ENCODE results near the gene POU2AF1.

POU2AF1 gene

GRCh38 chr11:111308140-111308539 is 70.9 kb downstream of the POU2AF1 start:
- H3K4me1 Mint-ChIP-seq = no peaks in the 10 kb centered on the region
- H3K4me3 Mint-ChIP-seq = no peak overlapping the region
- H3K27me3 Mint-ChIP-seq = peaks cover 4 to 14% of the 10 kb centered on the region in 2 donors
- peaks cover 0 to 12% of the 10 kb centered on the region in 2 donors for H3K36me3 Mint-ChIP-seq
- DNase-seq (no peak), ATAC-seq (replicated peaks) (no peak)
- no peak overlapping the region for H3K27ac Mint-ChIP-seq
- H3K9me3 Mint-ChIP-seq = peaks cover 1 to 2% of the 10 kb centered on the region in 2 donors

GRCh38 chr11:111307472-111308108 is 71.5 kb downstream of the POU2AF1 start:
- peaks cover 0 to 9% of the 10 kb centered on the region in 2 donors for H3K36me3 Mint-ChIP-seq
- H3K9me3 Mint-ChIP-seq = no peaks in the 10 kb centered on the region
- no peak overlapping the region for H3K27ac Mint-ChIP-seq
- H3K4me1 Mint-ChIP-seq = peaks cover 0 to under 1% of the 10 kb centered on the region in 2 donors
- ATAC-seq (replicated peaks) (no peak), DNase-seq (no peak)
- no peak overlapping the region for H3K4me3 Mint-ChIP-seq
- H3K27me3 Mint-ChIP-seq = peaks cover 4 to 14% of the 10 kb centered on the region in 2 donors

GRCh38 chr11:111306321-111306720 is 72.8 kb downstream of the POU2AF1 start:
- no peak for DNase-seq
- H3K9me3 Mint-ChIP-seq = no peaks in the 10 kb centered on the region
- no peak overlapping the region for H3K4me3 Mint-ChIP-seq
- H3K27me3 Mint-ChIP-seq = peaks cover 4 to 14% of the 10 kb centered on the region in 2 donors
- H3K4me1 Mint-ChIP-seq = peaks cover 2 to 3% of the 10 kb centered on the region in 2 donors
- H3K36me3 Mint-ChIP-seq = peaks cover 0 to 9% of the 10 kb centered on the region in 2 donors
- H3K27ac Mint-ChIP-seq = peak overlapping the region; percentile 20
- no peak for ATAC-seq (replicated peaks)

GRCh38 chr11:111305876-111306275 is 73.2 kb downstream of the POU2AF1 start:
- Mint-ChIP-seq H3K27ac (no peak overlapping the region), H3K4me1 (peaks cover 3 to 7% of the 10 kb centered on the region in 2 donors), H3K27me3 (peaks cover 4 to 14% of the 10 kb centered on the region in 2 donors), H3K4me3 (no peak overlapping the region), H3K9me3 (no peaks in the 10 kb centered on the region), H3K36me3 (peaks cover 0 to 9% of the 10 kb centered on the region in 2 donors)
- DNase-seq (no peak), ATAC-seq (replicated peaks) (no peak)

GRCh38 chr11:111305162-111305802 is 73.8 kb downstream of the POU2AF1 start:
- peaks cover 4 to 14% of the 10 kb centered on the region in 2 donors for H3K27me3 Mint-ChIP-seq
- no peak overlapping the region for H3K27ac Mint-ChIP-seq
- no peaks in the 10 kb centered on the region for H3K9me3 Mint-ChIP-seq
- H3K36me3 Mint-ChIP-seq = peaks cover 0 to 9% of the 10 kb centered on the region in 2 donors
- DNase-seq (no peak), ATAC-seq (replicated peaks) (no peak)
- H3K4me3 Mint-ChIP-seq = no peak overlapping the region
- peaks cover 9 to 13% of the 10 kb centered on the region in 2 donors for H3K4me1 Mint-ChIP-seq

- no peaks in the 10 kb centered on the region for H3K9me3 Mint-ChIP-seq
- ATAC-seq (replicated peaks) = no peak
- H3K36me3 Mint-ChIP-seq = peaks cover 0 to 9% of the 10 kb centered on the region in 2 donors
- no peak for DNase-seq
- H3K27ac Mint-ChIP-seq = no peak overlapping the region
- peaks cover 13 to 23% of the 10 kb centered on the region in 2 donors for H3K4me1 Mint-ChIP-seq
- H3K4me3 Mint-ChIP-seq = no peak overlapping the region
- peaks cover 4 to 16% of the 10 kb centered on the region in 2 donors for H3K27me3 Mint-ChIP-seq
Measured at GRCh38 chr11:111303461-111303860, 75.6 kb downstream of the POU2AF1 start.

- no peak for ATAC-seq (replicated peaks)
- no peak overlapping the region for H3K27ac Mint-ChIP-seq
- peaks cover 2 to 7% of the 10 kb centered on the region in 2 donors for H3K36me3 Mint-ChIP-seq
- no peaks in the 10 kb centered on the region for H3K9me3 Mint-ChIP-seq
- peaks cover 17 to 31% of the 10 kb centered on the region in 2 donors for H3K4me1 Mint-ChIP-seq
- no peak overlapping the region for H3K4me3 Mint-ChIP-seq
- peaks cover 4 to 22% of the 10 kb centered on the region in 2 donors for H3K27me3 Mint-ChIP-seq
- no peak for DNase-seq
Measured at GRCh38 chr11:111302298-111302697, 76.8 kb downstream of the POU2AF1 start.
